H1 (cell line): ENCODE measurements around the gene TYR.
"Not testable (repeated sequence)": the region's sequence is repeated elsewhere in the genome, so short reads cannot be mapped to it uniquely, and the experiment has no call there.

Source experiments
- BCL11A ChIP-seq, 2 experiments: IDR thresholded peaks; one replicate each; pipeline ENCODE4 v1.6.1; 2011; ENCODE audit warnings: low read depth in 2 of 2, low read length in 2 of 2, mild to moderate bottlenecking in 2 of 2
- BRCA1 ChIP-seq: IDR thresholded peaks from 2 replicates; pipeline ENCODE4 v1.6.1; 2012; ENCODE audit warnings: low read depth, low read length, improper control_type of control experiment
- CREB1 ChIP-seq: IDR thresholded peaks from 2 replicates; pipeline ENCODE4 v1.6.1; 2012; ENCODE audit warnings: inconsistent platforms
- EP300 ChIP-seq, 2 experiments: IDR thresholded peaks; 1 replicate in 1 of 2; 2 replicates in 1 of 2; pipeline ENCODE4 v1.6.1; 2011 to 2012; ENCODE audit warnings: low read depth in 2 of 2, low read length in 2 of 2, mild to moderate bottlenecking in 2 of 2, borderline replicate concordance in 1 of 2, inconsistent platforms in 1 of 2, moderate library complexity in 1 of 2
- HDAC6 ChIP-seq: IDR thresholded peaks from one replicate; pipeline ENCODE4 v1.7.1; 2012; ENCODE audit warnings: low read depth, mild to moderate bottlenecking, inconsistent platforms, low read length, moderate library complexity
- JUN ChIP-seq: IDR thresholded peaks from 2 replicates; pipeline ENCODE4 v1.6.1; 2011; ENCODE audit warnings: low read depth, mild to moderate bottlenecking, improper control_type of control experiment, low read length
- KDM5A ChIP-seq: fragments of 200-600 bp; IDR thresholded peaks from 2 replicates; pipeline ENCODE4 v1.7.1; 2012; ENCODE audit warnings: mild to moderate bottlenecking, low read length, inconsistent platforms, mixed read lengths
- MAX ChIP-seq: IDR thresholded peaks from 2 replicates; pipeline ENCODE4 v1.6.1; 2012; ENCODE audit warnings: inconsistent platforms
- POLR2A ChIP-seq, 2 experiments: IDR thresholded peaks; 1 replicate in 1 of 2; 2 replicates in 1 of 2; pipeline ENCODE4 v1.6.1; 2011; ENCODE audit warnings: low read depth in 2 of 2, low read length in 2 of 2, mild to moderate bottlenecking in 2 of 2; ENCODE audit errors: control extremely low read depth in 1 of 2
- POLR2AphosphoS5 ChIP-seq: IDR thresholded peaks from 2 replicates; pipeline ENCODE4 v1.6.1; 2011; ENCODE audit warnings: low read depth, low read length
- RFX5 ChIP-seq: IDR thresholded peaks from 2 replicates; pipeline ENCODE4 v1.6.1; 2011; ENCODE audit warnings: low read depth, low read length, improper control_type of control experiment, borderline replicate concordance
- ZNF274 ChIP-seq: IDR thresholded peaks from 2 replicates; pipeline ENCODE4 v1.7.0; 2012; ENCODE audit warnings: low read length, borderline replicate concordance; ENCODE audit errors: extremely low read depth
- TF ChIP-seq, protein P1 (sequence below), 3 experiments: IDR thresholded peaks; 1 replicate in 2 of 3; 2 replicates in 1 of 3; pipeline versions ENCODE4 v1.5.1 to v1.6.1; 2011; ENCODE audit warnings: low read length in 3 of 3, mild to moderate bottlenecking in 3 of 3, inconsistent platforms in 2 of 3, low read depth in 1 of 3, moderate library complexity in 1 of 3; ENCODE audit not compliant: insufficient read depth in 1 of 3; ENCODE audit errors: control extremely low read depth in 1 of 3

DNA sequence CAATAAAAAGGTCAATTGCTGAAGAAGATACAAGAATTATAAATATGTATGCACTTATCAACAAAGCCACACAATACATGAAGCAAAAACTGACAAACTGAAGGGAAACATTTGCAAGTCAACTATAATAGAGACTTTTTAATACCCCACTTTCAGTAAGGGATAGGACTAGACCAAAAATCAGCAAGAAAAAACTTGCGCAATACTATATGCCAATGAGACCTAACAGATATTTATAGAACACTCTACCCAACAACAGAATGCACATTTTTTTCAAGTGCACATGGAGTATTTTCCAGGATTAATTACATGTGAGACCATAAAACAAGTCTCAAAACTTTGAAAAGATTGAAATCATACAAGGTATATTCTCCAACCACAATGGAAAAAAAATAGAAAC, 83.8 kb downstream of the TYR start:
- TF ChIP-seq EP300 (IDR thresholded peaks at IDR 0.05; ENCODE audit: borderline replicate concordance in 1 of 2, low read depth in 2 of 2, low read length in 2 of 2); ZNF274; RFX5; HDAC6; KDM5A; CREB1; POLR2A (IDR thresholded peaks at IDR 0.05; ENCODE audit: control extremely low read depth in 1 of 2, low read depth in 2 of 2, low read length in 2 of 2); MAX; JUN; BRCA1; BCL11A (IDR thresholded peaks at IDR 0.05; ENCODE audit: low read depth in 2 of 2, low read length in 2 of 2); POLR2AphosphoS5: not testable (repeated sequence)
- TF ChIP-seq, protein P1, sequence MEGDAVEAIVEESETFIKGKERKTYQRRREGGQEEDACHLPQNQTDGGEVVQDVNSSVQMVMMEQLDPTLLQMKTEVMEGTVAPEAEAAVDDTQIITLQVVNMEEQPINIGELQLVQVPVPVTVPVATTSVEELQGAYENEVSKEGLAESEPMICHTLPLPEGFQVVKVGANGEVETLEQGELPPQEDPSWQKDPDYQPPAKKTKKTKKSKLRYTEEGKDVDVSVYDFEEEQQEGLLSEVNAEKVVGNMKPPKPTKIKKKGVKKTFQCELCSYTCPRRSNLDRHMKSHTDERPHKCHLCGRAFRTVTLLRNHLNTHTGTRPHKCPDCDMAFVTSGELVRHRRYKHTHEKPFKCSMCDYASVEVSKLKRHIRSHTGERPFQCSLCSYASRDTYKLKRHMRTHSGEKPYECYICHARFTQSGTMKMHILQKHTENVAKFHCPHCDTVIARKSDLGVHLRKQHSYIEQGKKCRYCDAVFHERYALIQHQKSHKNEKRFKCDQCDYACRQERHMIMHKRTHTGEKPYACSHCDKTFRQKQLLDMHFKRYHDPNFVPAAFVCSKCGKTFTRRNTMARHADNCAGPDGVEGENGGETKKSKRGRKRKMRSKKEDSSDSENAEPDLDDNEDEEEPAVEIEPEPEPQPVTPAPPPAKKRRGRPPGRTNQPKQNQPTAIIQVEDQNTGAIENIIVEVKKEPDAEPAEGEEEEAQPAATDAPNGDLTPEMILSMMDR (IDR thresholded peaks at IDR 0.05; ENCODE audit: control extremely low read depth in 1 of 3, insufficient read depth in 1 of 3, low read depth in 1 of 3, low read length in 3 of 3), result not testable (repeated sequence)
